Prostate gland (tissue), 2 donors: ENCODE results near the gene IMMP2L. TPM values are rescaled to one million over a fixed set of nuclear protein-coding genes. Genes with fewer than 3 reads are reported as not detected.
"Not testable (repeated sequence)": the region's sequence is repeated elsewhere in the genome, so short reads cannot be mapped to it uniquely, and the experiment has no call there.

Source experiments
- DNase-seq: peaks from one replicate; pipeline ENCODE4 v3.0.0-alpha.2; 2019; ENCODE audit warnings: low spot score
- H3K27ac ChIP-seq, 2 donors: fragments of 200-600 bp; sonication (generic); 2 replicates each; pipeline ENCODE4 v1.5.1; 2017 to 2019
- H3K27me3 ChIP-seq: fragments of 200-600 bp; sonication (generic); replicated peaks from 2 replicates; pipeline ENCODE4 v1.5.1; 2019; ENCODE audit not compliant: insufficient read depth
- H3K36me3 ChIP-seq, 2 donors: fragments of 200-600 bp; sonication (generic); 1 replicate in 1 of 2; 2 replicates in 1 of 2; pipeline versions ENCODE4 v1.5.1 to v1.8.1; 2017 to 2019
- H3K4me1 ChIP-seq: fragments of 200-600 bp; sonication (generic); replicated peaks from 2 replicates; pipeline ENCODE4 v1.5.1; 2019
- H3K4me3 ChIP-seq, 2 donors: fragments of 200-600 bp; sonication (generic); 2 replicates each; pipeline ENCODE4 v1.5.1; 2017 to 2019
- H3K9me3 ChIP-seq: fragments of 200-600 bp; sonication (generic); 2 replicates; pipeline ENCODE4 v1.5.1; 2017
- POLR2A ChIP-seq: fragments of 450-650 bp; IDR thresholded peaks from one replicate; pipeline ENCODE4 v1.6.1; 2016; ENCODE audit warnings: antibody characterized with exemption, mild to moderate bottlenecking
- POLR2AphosphoS5 ChIP-seq: sonication (generic); formaldehyde crosslinking; IDR thresholded peaks from one replicate; pipeline ENCODE4 v1.6.1; 2017; ENCODE audit warnings: antibody characterized with exemption
- WGBS: methylation state at CpG from one replicate; pipeline ENCODE4 v1.1.5; 2018; 5-methylcytosine and 5-hydroxymethylcytosine counted together
- intact Hi-C: fragments of 100-400 bp; cut with DNase I; formaldehyde crosslinking; loops from one replicate; pipeline ENCODE4 v1.14.2; 2022
- total RNA-seq, 2 donors: library from RNA; depleted of rRNA; stranded (reverse); fragments of >200 nt; gene quantifications; one replicate each; pipeline ENCODE4 v1.1.0, GENCODE V29; 2016
- TF ChIP-seq, protein P1 (sequence below), 4 experiments: fragments of 200-600 bp in 2 of 4; fragments of 450-650 bp in 2 of 4; sonication (generic) in 2 of 4; IDR thresholded peaks; 1 replicate in 3 of 4; 2 replicates in 1 of 4; pipeline ENCODE4 v1.5.1; 2016 to 2019; ENCODE audit warnings: antibody characterized with exemption in 4 of 4, mild to moderate bottlenecking in 2 of 4, moderate library complexity in 2 of 4

IMMP2L gene
- total RNA-seq, 2 donors from 2014 or later: 16.9 to 20.4 TPM

DNA sequence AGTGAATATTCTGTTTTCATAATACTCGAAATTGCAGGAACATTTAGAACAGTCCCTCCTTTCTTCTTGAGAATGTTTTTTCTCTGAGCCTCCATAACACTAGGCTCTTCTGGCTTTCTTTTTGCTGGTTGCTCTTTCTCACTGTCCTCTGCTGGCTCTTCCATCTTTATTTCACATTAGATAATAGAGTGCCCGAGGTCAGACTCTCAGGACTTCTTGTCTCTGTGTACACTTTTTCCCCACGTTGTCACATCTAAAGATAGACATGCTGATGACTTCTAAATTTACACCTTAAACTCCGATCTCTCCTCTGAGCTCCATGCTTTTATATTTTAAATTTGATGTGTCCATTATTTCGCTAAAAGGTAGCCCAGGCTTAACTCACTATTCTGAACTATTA is 486.8 kb downstream of the IMMP2L start:
- Histone ChIP-seq H3K4me3 (no peak overlapping the region), H3K4me1 (no peaks in the 10 kb centered on the region), H3K36me3 (no peaks in the 10 kb centered on the region), H3K9me3 (no peaks in the 10 kb centered on the region), H3K27ac (no peak overlapping the region), H3K27me3 (no peaks in the 10 kb centered on the region)
- TF ChIP-seq, protein P1, sequence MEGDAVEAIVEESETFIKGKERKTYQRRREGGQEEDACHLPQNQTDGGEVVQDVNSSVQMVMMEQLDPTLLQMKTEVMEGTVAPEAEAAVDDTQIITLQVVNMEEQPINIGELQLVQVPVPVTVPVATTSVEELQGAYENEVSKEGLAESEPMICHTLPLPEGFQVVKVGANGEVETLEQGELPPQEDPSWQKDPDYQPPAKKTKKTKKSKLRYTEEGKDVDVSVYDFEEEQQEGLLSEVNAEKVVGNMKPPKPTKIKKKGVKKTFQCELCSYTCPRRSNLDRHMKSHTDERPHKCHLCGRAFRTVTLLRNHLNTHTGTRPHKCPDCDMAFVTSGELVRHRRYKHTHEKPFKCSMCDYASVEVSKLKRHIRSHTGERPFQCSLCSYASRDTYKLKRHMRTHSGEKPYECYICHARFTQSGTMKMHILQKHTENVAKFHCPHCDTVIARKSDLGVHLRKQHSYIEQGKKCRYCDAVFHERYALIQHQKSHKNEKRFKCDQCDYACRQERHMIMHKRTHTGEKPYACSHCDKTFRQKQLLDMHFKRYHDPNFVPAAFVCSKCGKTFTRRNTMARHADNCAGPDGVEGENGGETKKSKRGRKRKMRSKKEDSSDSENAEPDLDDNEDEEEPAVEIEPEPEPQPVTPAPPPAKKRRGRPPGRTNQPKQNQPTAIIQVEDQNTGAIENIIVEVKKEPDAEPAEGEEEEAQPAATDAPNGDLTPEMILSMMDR (IDR thresholded peaks at IDR 0.05): no peak
- no peak for TF ChIP-seq POLR2A
- no peak for TF ChIP-seq POLR2AphosphoS5
- no peak for DNase-seq
- 87% methylated on average over 5 of the region's 5 CpGs for WGBS
- intact Hi-C loops: no loop called here

DNA sequence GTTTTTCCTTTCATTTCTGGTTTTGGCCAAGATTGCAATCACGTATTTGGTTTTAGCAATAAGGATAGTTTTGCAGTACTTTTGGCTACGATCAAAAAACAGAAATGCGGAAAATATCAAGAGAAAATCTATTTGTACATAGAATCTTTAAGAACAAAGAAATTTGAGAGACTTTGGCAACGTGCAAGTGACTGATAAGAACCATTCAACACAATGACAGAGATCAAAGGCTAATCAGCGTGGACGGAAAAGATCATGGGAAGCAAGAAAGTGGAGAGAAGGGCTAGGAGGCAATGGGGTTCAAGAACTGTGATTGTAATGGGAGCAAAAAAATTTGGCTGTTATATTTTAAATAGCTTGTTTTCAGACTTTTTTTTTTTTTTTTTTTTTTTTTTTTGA is 487.5 kb downstream of the IMMP2L start:
- 77% methylated on average over 6 of the region's 6 CpGs for WGBS
- H3K9me3 ChIP-seq: no peaks in the 10 kb centered on the region
- intact Hi-C loops: no loop called here
- no peak for DNase-seq
- H3K27me3 ChIP-seq: no peaks in the 10 kb centered on the region
- TF ChIP-seq, protein P1 (IDR thresholded peaks at IDR 0.05): no peak
- TF ChIP-seq POLR2A (no peak), POLR2AphosphoS5 (no peak)
- no peak overlapping the region for H3K4me3 ChIP-seq
- H3K27ac ChIP-seq: no peak overlapping the region
- H3K4me1 ChIP-seq: no peaks in the 10 kb centered on the region
- H3K36me3 ChIP-seq: no peaks in the 10 kb centered on the region

- H3K27me3 ChIP-seq: no peaks in the 10 kb centered on the region
- WGBS: 83% methylated on average over 3 of the region's 3 CpGs
- no peak overlapping the region for H3K27ac ChIP-seq
- TF ChIP-seq, protein P1 (IDR thresholded peaks at IDR 0.05): no peak
- TF ChIP-seq POLR2AphosphoS5: no peak
- TF ChIP-seq POLR2A: no peak
- H3K4me3 ChIP-seq: no peak overlapping the region
- H3K4me1 ChIP-seq: no peaks in the 10 kb centered on the region
- no peaks in the 10 kb centered on the region for H3K9me3 ChIP-seq
- intact Hi-C loops: no loop called here
- no peaks in the 10 kb centered on the region for H3K36me3 ChIP-seq
- no peak for DNase-seq
Observed at GRCh38 chr7:111074071-111074747, 488.1 kb downstream of the IMMP2L start.

DNA sequence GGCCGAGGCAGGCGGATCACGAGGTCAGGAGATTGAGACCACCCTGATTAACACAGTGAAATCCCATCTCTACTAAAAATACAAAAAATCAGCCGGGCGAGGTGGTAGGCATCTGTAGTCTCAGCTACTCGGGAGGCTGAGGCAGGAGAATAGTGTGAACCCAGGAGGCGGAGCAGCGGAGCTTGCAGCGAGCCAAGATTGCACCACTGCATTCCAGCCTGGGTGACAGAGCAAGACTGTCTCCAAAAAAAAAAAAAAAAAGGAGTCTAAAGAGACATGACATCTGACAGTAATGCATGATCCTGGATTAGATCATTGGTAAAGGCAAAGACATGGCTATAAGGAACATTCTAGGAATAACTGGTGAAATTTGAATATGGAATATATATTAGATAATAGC is 489.6 kb downstream of the IMMP2L start:
- H3K4me1 ChIP-seq, H3K9me3 ChIP-seq, DNase-seq, H3K27me3 ChIP-seq, H3K36me3 ChIP-seq, H3K27ac ChIP-seq, H3K4me3 ChIP-seq, intact Hi-C loops: not testable (repeated sequence)
- 92% methylated on average over 9 of the region's 9 CpGs for WGBS

- Histone ChIP-seq H3K27me3 (no peaks in the 10 kb centered on the region), H3K4me3 (no peak overlapping the region), H3K27ac (no peak overlapping the region), H3K36me3 (no peaks in the 10 kb centered on the region), H3K4me1 (no peaks in the 10 kb centered on the region), H3K9me3 (no peaks in the 10 kb centered on the region)
- DNase-seq: no peak
- TF ChIP-seq, protein P1 (IDR thresholded peaks at IDR 0.05): no peak
- TF ChIP-seq POLR2AphosphoS5 (no peak), POLR2A (no peak)
- intact Hi-C loops: no loop called here
Observed at GRCh38 chr7:111071556-111071955, 490.7 kb downstream of the IMMP2L start.
